ENCODE results near the gene TBPL1. TPM values are rescaled to one million over a fixed set of nuclear protein-coding genes. Genes with fewer than 3 reads are reported as not detected.

TBPL1 gene
- polyA plus RNA-seq, 2 of the 4 experiments (the other 2 are of a cell fraction), result 22.4 to 41.1 TPM

GRCh38 chr6:134005800-134006199 is 52.8 kb downstream of the TBPL1 start:
- no peaks in the 10 kb centered on the region for H3K9me3 ChIP-seq
- H3K4me2 ChIP-seq, result no peak overlapping the region
- DNase-seq (ENCODE audit: low read depth in 1 of 2, low spot score in 1 of 2) (no peak), FAIRE-seq (no peak), ATAC-seq (no peak)
- TF ChIP-seq HEYL (CRISPR knock-in tag; IDR thresholded peaks at IDR 0.05) (no peak), ATOH8 (CRISPR knock-in tag; IDR thresholded peaks at IDR 0.05; ENCODE audit: low read depth) (no peak), EHMT2 (IDR thresholded peaks at IDR 0.05; ENCODE audit: low read depth) (no peak), EP300 (IDR thresholded peaks at IDR 0.05) (no peak), NR3C1 (IDR thresholded peaks at IDR 0.05) (no peak)
- no peak overlapping the region for H3K4me3 ChIP-seq
- WGBS (ENCODE audit: missing lambda C conversion rate), result 66% methylated on average over 3 of the region's 6 CpGs
- CTCF ChIA-PET, result interaction anchor here (1.0 to 1.2 kb wide), 2 partner anchors 9 to 32 kb away, joined by 3 to 4 read pairs; no protein-coding TSS in a partner anchor
- POLR2A ChIA-PET, result no interaction called here
- H3K27ac ChIP-seq, result no peak overlapping the region
- no peaks in the 10 kb centered on the region for H3K4me1 ChIP-seq

DNA sequence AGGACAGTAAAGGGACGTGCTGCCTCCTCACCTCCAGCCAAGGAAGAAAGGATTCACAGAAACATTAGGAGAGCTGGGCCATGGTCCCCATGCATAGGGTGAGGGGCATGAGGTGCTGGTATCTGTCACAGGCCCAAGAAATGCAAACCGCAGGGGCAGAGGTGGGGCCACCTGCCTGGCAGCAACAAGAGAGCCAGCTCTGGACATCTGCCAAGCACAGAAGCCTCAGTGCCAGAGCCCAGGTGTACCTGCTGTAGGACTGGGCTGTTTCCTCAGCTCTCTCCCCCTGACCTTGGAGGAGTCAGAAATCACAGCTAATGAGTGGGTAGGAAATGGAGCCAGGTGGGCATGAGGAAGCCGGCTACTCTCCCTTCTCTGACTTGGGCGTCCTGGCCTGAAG is 54.1 kb downstream of the TBPL1 start:
- no peak overlapping the region for H3K27ac ChIP-seq
- ChIA-PET CTCF (interaction anchor here (2.1 kb wide), 1 partner anchor 57 kb away, joined by 6 read pairs; no protein-coding TSS in a partner anchor), POLR2A (no interaction called here)
- DNase-seq (ENCODE audit: low read depth in 1 of 2, low spot score in 1 of 2) (no peak), ATAC-seq (no peak), FAIRE-seq (no peak)
- no peak for TF ChIP-seq CHD4 (IDR thresholded peaks at IDR 0.05; ENCODE audit: borderline replicate concordance)
- TF ChIP-seq, protein P1, sequence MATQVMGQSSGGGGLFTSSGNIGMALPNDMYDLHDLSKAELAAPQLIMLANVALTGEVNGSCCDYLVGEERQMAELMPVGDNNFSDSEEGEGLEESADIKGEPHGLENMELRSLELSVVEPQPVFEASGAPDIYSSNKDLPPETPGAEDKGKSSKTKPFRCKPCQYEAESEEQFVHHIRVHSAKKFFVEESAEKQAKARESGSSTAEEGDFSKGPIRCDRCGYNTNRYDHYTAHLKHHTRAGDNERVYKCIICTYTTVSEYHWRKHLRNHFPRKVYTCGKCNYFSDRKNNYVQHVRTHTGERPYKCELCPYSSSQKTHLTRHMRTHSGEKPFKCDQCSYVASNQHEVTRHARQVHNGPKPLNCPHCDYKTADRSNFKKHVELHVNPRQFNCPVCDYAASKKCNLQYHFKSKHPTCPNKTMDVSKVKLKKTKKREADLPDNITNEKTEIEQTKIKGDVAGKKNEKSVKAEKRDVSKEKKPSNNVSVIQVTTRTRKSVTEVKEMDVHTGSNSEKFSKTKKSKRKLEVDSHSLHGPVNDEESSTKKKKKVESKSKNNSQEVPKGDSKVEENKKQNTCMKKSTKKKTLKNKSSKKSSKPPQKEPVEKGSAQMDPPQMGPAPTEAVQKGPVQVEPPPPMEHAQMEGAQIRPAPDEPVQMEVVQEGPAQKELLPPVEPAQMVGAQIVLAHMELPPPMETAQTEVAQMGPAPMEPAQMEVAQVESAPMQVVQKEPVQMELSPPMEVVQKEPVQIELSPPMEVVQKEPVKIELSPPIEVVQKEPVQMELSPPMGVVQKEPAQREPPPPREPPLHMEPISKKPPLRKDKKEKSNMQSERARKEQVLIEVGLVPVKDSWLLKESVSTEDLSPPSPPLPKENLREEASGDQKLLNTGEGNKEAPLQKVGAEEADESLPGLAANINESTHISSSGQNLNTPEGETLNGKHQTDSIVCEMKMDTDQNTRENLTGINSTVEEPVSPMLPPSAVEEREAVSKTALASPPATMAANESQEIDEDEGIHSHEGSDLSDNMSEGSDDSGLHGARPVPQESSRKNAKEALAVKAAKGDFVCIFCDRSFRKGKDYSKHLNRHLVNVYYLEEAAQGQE (IDR thresholded peaks at IDR 0.05), result no peak
- TF ChIP-seq RNF2 (IDR thresholded peaks at IDR 0.05; ENCODE audit: borderline replicate concordance, low read depth), result no peak
- TF ChIP-seq, protein P2, sequence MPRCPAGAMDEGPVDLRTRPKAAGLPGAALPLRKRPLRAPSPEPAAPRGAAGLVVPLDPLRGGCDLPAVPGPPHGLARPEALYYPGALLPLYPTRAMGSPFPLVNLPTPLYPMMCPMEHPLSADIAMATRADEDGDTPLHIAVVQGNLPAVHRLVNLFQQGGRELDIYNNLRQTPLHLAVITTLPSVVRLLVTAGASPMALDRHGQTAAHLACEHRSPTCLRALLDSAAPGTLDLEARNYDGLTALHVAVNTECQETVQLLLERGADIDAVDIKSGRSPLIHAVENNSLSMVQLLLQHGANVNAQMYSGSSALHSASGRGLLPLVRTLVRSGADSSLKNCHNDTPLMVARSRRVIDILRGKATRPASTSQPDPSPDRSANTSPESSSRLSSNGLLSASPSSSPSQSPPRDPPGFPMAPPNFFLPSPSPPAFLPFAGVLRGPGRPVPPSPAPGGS (IDR thresholded peaks at IDR 0.05), result no peak
- no peak for TF ChIP-seq SREBF2 (IDR thresholded peaks at IDR 0.05)
- TF ChIP-seq ELK1 (IDR thresholded peaks at IDR 0.05; ENCODE audit: low read depth, low read length), result no peak
- TF ChIP-seq EHMT2 (IDR thresholded peaks at IDR 0.05; ENCODE audit: low read depth), result no peak
- TF ChIP-seq EP300 (IDR thresholded peaks at IDR 0.05), result no peak
- TF ChIP-seq E2F6 (IDR thresholded peaks at IDR 0.05; ENCODE audit: borderline replicate concordance, low read depth), result no peak
- TF ChIP-seq JUNB (IDR thresholded peaks at IDR 0.05), result no peak
- no peak for TF ChIP-seq FOSL2 (IDR thresholded peaks at IDR 0.05)
- no peak for TF ChIP-seq FOSL2 (CRISPR knock-in tag; IDR thresholded peaks at IDR 0.05)
- WGBS (ENCODE audit: missing lambda C conversion rate), result 88% methylated on average over 3 of the region's 4 CpGs
- no peak overlapping the region for H3K4me3 ChIP-seq
- no peaks in the 10 kb centered on the region for H3K9me3 ChIP-seq
- H3K4me2 ChIP-seq, result no peak overlapping the region
- no peaks in the 10 kb centered on the region for H3K4me1 ChIP-seq

- no peaks in the 10 kb centered on the region for H3K4me1 ChIP-seq
- no peak for ATAC-seq
- no peak for DNase-seq (ENCODE audit: low read depth in 1 of 2, low spot score in 1 of 2)
- TF ChIP-seq NPAS2 (CRISPR knock-in tag; IDR thresholded peaks at IDR 0.05; ENCODE audit: borderline replicate concordance) (no peak), KDM5A (IDR thresholded peaks at IDR 0.05) (no peak), ELK1 (IDR thresholded peaks at IDR 0.05; ENCODE audit: low read depth, low read length) (no peak), HOXA7 (CRISPR knock-in tag; IDR thresholded peaks at IDR 0.05) (no peak), CBX8 (IDR thresholded peaks at IDR 0.05) (no peak), CEBPB (IDR thresholded peaks at IDR 0.05) (no peak), GATA3 (IDR thresholded peaks at IDR 0.05; ENCODE audit: borderline replicate concordance) (no peak)
- TF ChIP-seq, protein P3, sequence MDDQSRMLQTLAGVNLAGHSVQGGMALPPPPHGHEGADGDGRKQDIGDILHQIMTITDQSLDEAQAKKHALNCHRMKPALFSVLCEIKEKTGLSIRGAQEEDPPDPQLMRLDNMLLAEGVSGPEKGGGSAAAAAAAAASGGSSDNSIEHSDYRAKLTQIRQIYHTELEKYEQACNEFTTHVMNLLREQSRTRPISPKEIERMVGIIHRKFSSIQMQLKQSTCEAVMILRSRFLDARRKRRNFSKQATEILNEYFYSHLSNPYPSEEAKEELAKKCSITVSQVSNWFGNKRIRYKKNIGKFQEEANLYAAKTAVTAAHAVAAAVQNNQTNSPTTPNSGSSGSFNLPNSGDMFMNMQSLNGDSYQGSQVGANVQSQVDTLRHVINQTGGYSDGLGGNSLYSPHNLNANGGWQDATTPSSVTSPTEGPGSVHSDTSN (IDR thresholded peaks at IDR 0.05), result no peak
- CTCF ChIA-PET, result interaction anchor here (2.3 kb wide), 1 partner anchor 12 kb away, joined by 6 read pairs; no protein-coding TSS in a partner anchor
- H3K9me3 ChIP-seq, result no peaks in the 10 kb centered on the region
- FAIRE-seq, result no peak
- H3K4me2 ChIP-seq, result no peak overlapping the region
- no peak overlapping the region for H3K27ac ChIP-seq
- POLR2A ChIA-PET, result no interaction called here
- H3K4me3 ChIP-seq, result no peak overlapping the region
Observed at GRCh38 chr6:134009876-134010275, 56.9 kb downstream of the TBPL1 start.
